OCI-LY7 (cell line): ENCODE measurements around the gene SLC25A46. TPM values are rescaled to one million over a fixed set of nuclear protein-coding genes. Genes with fewer than 3 reads are reported as not detected.

Experiments
- BruUV-seq: library from RNA; stranded (reverse); fragments of 400-500 nt; replicated peaks from 2 replicates; lab custom pipeline; 2021; lab: Mats Ljungman, UMichigan
- CTCF ChIA-PET: fragments of 300-600 bp; sonication (Branson Sonifier 250); formaldehyde crosslinking; loops from one replicate; lab custom pipeline; 2022; ENCODE audit warnings: antibody characterized with exemption; ENCODE audit not compliant: unreplicated experiment; lab: Charles Lee
- POLR2A ChIA-PET: fragments of 300-600 bp; sonication (Branson Sonifier 250); formaldehyde crosslinking; loops from one replicate; lab custom pipeline; 2022; ENCODE audit warnings: antibody characterized with exemption; lab: Charles Lee
- DNase-seq: peaks from one replicate; pipeline ENCODE4 v3.0.0-alpha.2; 2015; ENCODE audit warnings: low spot score
- H2AFZ ChIP-seq: fragments of 200-600 bp; sonication (generic), shearing (Covaris generic); 2 replicates; pipeline ENCODE4 v1.6.1; 2014; ENCODE audit warnings: mild to moderate bottlenecking, antibody characterized with exemption, low read length, moderate library complexity
- H3K27ac ChIP-seq: fragments of 200-600 bp; sonication (generic); 2 replicates; pipeline ENCODE4 v1.5.1; 2014; ENCODE audit warnings: mixed run types, low read depth, mild to moderate bottlenecking, moderate library complexity, low read length, inconsistent platforms; ENCODE audit not compliant: poor library complexity, severe bottlenecking
- H3K36me3 ChIP-seq: fragments of 200-600 bp; sonication (generic); 2 replicates; pipeline ENCODE4 v1.6.1; 2014; ENCODE audit warnings: mild to moderate bottlenecking, antibody characterized with exemption, low read length, moderate library complexity, mixed read lengths; ENCODE audit not compliant: insufficient read depth
- H3K4me1 ChIP-seq: fragments of 200-600 bp; sonication (generic); 2 replicates; pipeline ENCODE4 v1.5.1; 2014; ENCODE audit warnings: mild to moderate bottlenecking, low read length; ENCODE audit not compliant: insufficient read depth, poor library complexity, severe bottlenecking
- H3K4me2 ChIP-seq: fragments of 200-600 bp; sonication (generic); 2 replicates; pipeline ENCODE4 v1.6.1; 2014; ENCODE audit warnings: mild to moderate bottlenecking, low read length
- H3K4me3 ChIP-seq: fragments of 200-600 bp; sonication (generic); 2 replicates; pipeline ENCODE4 v1.5.1; 2014; ENCODE audit warnings: mild to moderate bottlenecking, low read depth, low read length; ENCODE audit not compliant: poor library complexity, severe bottlenecking
- H3K79me2 ChIP-seq: fragments of 200-600 bp; sonication (generic); 2 replicates; pipeline ENCODE4 v1.6.1; 2016; ENCODE audit warnings: low read depth, mild to moderate bottlenecking, low read length, moderate library complexity, mixed read lengths; ENCODE audit not compliant: insufficient read depth
- H3K9me2 ChIP-seq: fragments of 200-600 bp; sonication (generic); 2 replicates; pipeline ENCODE4 v1.6.1; 2016; ENCODE audit warnings: mild to moderate bottlenecking, low read length, mixed read lengths; ENCODE audit not compliant: insufficient read depth
- H3K9me3 ChIP-seq: fragments of 200-600 bp; sonication (generic); 2 replicates; pipeline ENCODE4 v1.6.1; 2014; ENCODE audit warnings: mild to moderate bottlenecking, mixed run types, low read length, mixed read lengths
- H4K20me1 ChIP-seq: fragments of 200-600 bp; sonication (generic); 2 replicates; pipeline ENCODE4 v1.6.1; 2014; ENCODE audit warnings: mild to moderate bottlenecking, antibody characterized with exemption, low read length, moderate library complexity, mixed read lengths; ENCODE audit not compliant: insufficient read depth
- CTCF ChIP-seq: fragments of 200-600 bp; sonication (generic); conservative IDR thresholded peaks from 2 replicates; pipeline ENCODE4 v1.5.1; 2014; ENCODE audit warnings: mild to moderate bottlenecking, antibody characterized with exemption, low read length, moderate library complexity, mixed read lengths
- EZH2phosphoT487 ChIP-seq: fragments of 200-600 bp; sonication (generic); IDR thresholded peaks from 2 replicates; pipeline ENCODE4 v1.6.1; 2018; ENCODE audit warnings: low read depth, borderline replicate concordance, mild to moderate bottlenecking, mixed run types, antibody characterized with exemption, low read length, moderate library complexity, mixed read lengths
- intact Hi-C: fragments of 100-400 bp; cut with micrococcal nuclease; formaldehyde crosslinking; loops from one replicate; pipeline ENCODE4 v1.10.0; 2022; ENCODE audit not compliant: unreplicated experiment
- total RNA-seq, 2 experiments: library from RNA; depleted of rRNA in 1 of 2; stranded (reverse); fragments of >200 nt in 1 of 2; shearing (Covaris generic) in 1 of 2; gene quantifications; 2 replicates each; pipeline ENCODE4 v1.2.3, GENCODE V29; 2014 to 2022

SLC25A46 gene
- total RNA-seq, 2 experiments from 2014 or later, result 37.8 to 49.2 TPM

DNA sequence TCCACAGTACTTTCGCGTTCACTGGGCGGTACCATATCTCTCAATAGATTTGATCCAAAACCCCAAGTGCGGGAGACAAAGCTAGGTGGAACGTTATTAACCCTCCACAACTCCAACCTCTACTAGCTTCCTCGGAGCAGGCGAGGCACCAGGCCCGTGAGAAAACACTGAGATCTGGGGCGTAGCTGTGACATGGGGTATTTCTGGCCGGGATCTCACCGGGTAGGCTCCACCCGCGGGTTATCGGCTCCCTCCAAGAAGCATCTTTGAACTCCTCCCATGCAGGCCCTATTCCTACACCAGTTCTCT is 350 bp upstream of the SLC25A46 start:
- no peak for DNase-seq
- Histone ChIP-seq H3K4me3 (peak overlapping the region; percentile 94), H3K36me3 (peaks cover 6% of the 10 kb centered on the region), H2AFZ (peak overlapping the region; percentile 99), H3K4me1 (peaks cover 16% of the 10 kb centered on the region), H3K4me2 (peak overlapping the region; percentile 87), H3K9me2 (no peaks in the 10 kb centered on the region), H3K79me2 (peaks cover 31% of the 10 kb centered on the region), H3K27ac (no peak overlapping the region), H4K20me1 (0 out of 2 replicates have a peak, but pooled peaks cover 3% of the 10 kb centered on the region), H3K9me3 (no peaks in the 10 kb centered on the region)
- TF ChIP-seq CTCF (no peak), EZH2phosphoT487 (no peak)
- TSS peak; percentile 81 for BruUV-seq
- ChIA-PET CTCF (no interaction called here), POLR2A (interaction anchor here (0.7 to 1.3 kb wide), 4 partner anchors 10 to 356 kb away, joined by 3 to 5 read pairs (median 4); partner anchors contain the start of gene WDR36)
- intact Hi-C loops, result loop anchor here (5.0 to 10.0 kb wide), 2 partner anchors 1044 to 1326 kb away; no protein-coding TSS in a partner anchor

DNA sequence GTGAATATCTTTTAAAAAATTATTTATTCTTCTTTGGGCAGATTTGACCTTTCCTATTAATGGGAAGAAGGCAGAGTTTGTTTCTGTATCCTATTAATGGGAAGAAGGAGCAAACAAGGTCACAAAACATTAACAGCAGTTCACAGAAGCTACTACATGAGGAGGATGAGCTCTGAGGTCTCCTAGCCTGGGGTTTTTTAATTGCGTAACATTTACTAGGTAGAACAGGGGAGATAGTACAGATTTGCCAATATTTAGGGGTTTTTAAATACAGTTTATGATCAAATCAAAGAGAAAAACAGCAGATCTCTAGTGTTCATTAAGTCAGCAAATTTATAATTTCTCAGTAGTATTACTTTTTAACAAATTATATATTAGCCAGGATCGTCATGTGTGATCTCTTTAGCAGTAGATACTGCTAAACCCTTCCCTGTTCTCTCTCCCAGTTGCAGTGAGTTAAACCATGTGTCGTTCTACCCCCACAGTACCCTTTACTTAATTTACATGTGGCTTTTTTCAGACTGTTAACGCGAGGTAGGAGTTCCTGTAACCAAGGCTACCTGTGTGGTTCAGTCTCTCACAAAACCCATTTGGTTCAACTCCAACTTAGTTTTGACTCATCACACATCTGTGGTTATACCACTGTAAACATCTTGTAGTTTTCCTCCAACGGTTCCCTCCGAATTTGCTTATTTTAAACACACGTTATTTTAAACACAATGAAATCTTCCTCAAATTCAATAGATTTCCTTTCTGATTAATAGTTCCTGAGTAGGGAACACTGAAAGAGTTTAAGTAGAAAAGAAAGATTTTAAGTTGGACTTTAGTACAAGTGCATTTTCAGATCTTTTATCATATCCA is 13.3 kb downstream of the SLC25A46 start:
- Histone ChIP-seq H3K36me3 (peaks cover 81% of the 10 kb centered on the region), H3K4me2 (peak overlapping the region; percentile 7; the same call in 1 of the 2 replicates), H3K9me3 (no peaks in the 10 kb centered on the region), H2AFZ (no peak overlapping the region), H4K20me1 (no peaks in the 10 kb centered on the region), H3K9me2 (no peaks in the 10 kb centered on the region), H3K79me2 (no peaks in the 10 kb centered on the region), H3K4me1 (peaks cover 7% of the 10 kb centered on the region), H3K4me3 (no peak overlapping the region), H3K27ac (no peak overlapping the region)
- no peak for DNase-seq
- no peak for TF ChIP-seq CTCF
- no peak for TF ChIP-seq EZH2phosphoT487
- ChIA-PET CTCF (no interaction called here), POLR2A (interaction anchor here (0.6 kb wide), 1 partner anchor 968 kb away, joined by 3 read pairs; no protein-coding TSS in a partner anchor)
- BruUV-seq, result no TSS peak
- intact Hi-C loops, result loop anchor here (10.0 kb wide), 3 partner anchors 313 to 1413 kb away; no protein-coding TSS in a partner anchor

- DNase-seq, result no peak
- H3K27ac ChIP-seq, result no peak overlapping the region
- CTCF ChIA-PET, result no interaction called here
- H3K4me3 ChIP-seq, result no peak overlapping the region
- H2AFZ ChIP-seq, result no peak overlapping the region
- H3K9me2 ChIP-seq, result no peaks in the 10 kb centered on the region
- peaks cover 7% of the 10 kb centered on the region for H3K4me1 ChIP-seq
- no peak for TF ChIP-seq EZH2phosphoT487
- no peak for TF ChIP-seq CTCF
- H4K20me1 ChIP-seq, result no peaks in the 10 kb centered on the region
- H3K9me3 ChIP-seq, result no peaks in the 10 kb centered on the region
- intact Hi-C loops, result loop anchor here (10.0 kb wide), 3 partner anchors 312 to 1412 kb away; no protein-coding TSS in a partner anchor
- POLR2A ChIA-PET, result interaction anchor here (0.6 to 1.3 kb wide), 3 partner anchors 12 to 451 kb away, joined by 3 to 7 read pairs (median 3); no protein-coding TSS in a partner anchor
- no peaks in the 10 kb centered on the region for H3K79me2 ChIP-seq
- BruUV-seq, result no TSS peak
- no peak overlapping the region for H3K4me2 ChIP-seq
- peaks cover 84% of the 10 kb centered on the region for H3K36me3 ChIP-seq
Observed at GRCh38 chr5:110752953-110753352, 14.1 kb downstream of the SLC25A46 start.
